ENCODE results near the gene FOXD1. TPM values are rescaled to one million over a fixed set of nuclear protein-coding genes. Genes with fewer than 3 reads are reported as not detected.

The FOXD1 gene
- total and polyA plus RNA-seq, 9 of the 15 experiments (the other 6 are each of a cell fraction or from before 2014, with no cell fraction given) = 0.03 to 0.40 (median 0.10) TPM; not detected in 4

- ATAC-seq (no peak), FAIRE-seq (no peak), DNase-seq (ENCODE audit: extremely low read depth in 1 of 4, low spot score in 3 of 4) (no peak)
- Histone ChIP-seq H3K36me3 (ENCODE audit: control insufficient read depth, insufficient read depth, low read length) (no peaks in the 10 kb centered on the region), H3K27ac (ENCODE audit: extremely low read depth, low read depth, low read length) (no peak overlapping the region), H3K4me3 (no peak overlapping the region), H3K9ac (ENCODE audit: insufficient read depth in 1 of 2, low read depth in 2 of 2, low read length in 2 of 2) (no peak overlapping the region), H3K4me2 (ENCODE audit: insufficient read depth, low read length) (no peak overlapping the region), H3K9me3 (replicated peaks; ENCODE audit: control insufficient read depth, insufficient read depth, low read depth, low read length) (no peaks in the 10 kb centered on the region; the same call in 1 of the 2 replicates), H3K4me1 (replicated peaks in 1 of 2; ENCODE audit: control insufficient read depth in 2 of 2, insufficient read depth in 2 of 2, low read length in 2 of 2) (peaks cover 5 to 36% of the 10 kb centered on the region in 2 experiments; a peak in 3 of 5 replicates), H3K27me3 (ENCODE audit: control insufficient read depth in 2 of 2, insufficient read depth in 2 of 2, low read length in 2 of 2) (peaks cover 43 to 52% of the 10 kb centered on the region in 2 experiments), H3K9me1 (ENCODE audit: control insufficient read depth, insufficient read depth, low read length) (no peaks in the 10 kb centered on the region), H3K79me2 (ENCODE audit: control insufficient read depth, insufficient read depth, low read length) (no peaks in the 10 kb centered on the region), H2AFZ (ENCODE audit: low read depth, low read length) (no peak overlapping the region), H4K20me1 (replicated peaks; ENCODE audit: control insufficient read depth, insufficient read depth, low read length) (peaks cover 3% of the 10 kb centered on the region; the same call in 1 of the 2 replicates)
- WGBS (ENCODE audit: insufficient coverage, low coverage, missing lambda C conversion rate) = 27% methylated on average over 7 of the region's 7 CpGs
- ChIA-PET POLR2A (no interaction called here), CTCF (ENCODE audit: low intra/inter-chr PET ratio) (no interaction called here)
- BruUV-seq (replicated peaks) = no TSS peak
- intact Hi-C loops (cut with micrococcal nuclease) (loop anchor here (5.0 kb wide), 4 partner anchors 47 to 368 kb away; partner anchors contain the start of gene BTF3), in situ Hi-C loops (cut with MboI) (no loop called here)
- TF ChIP-seq CBX2 (IDR thresholded peaks at IDR 0.05; ENCODE audit: insufficient read depth, low read length, poor library complexity, severe bottlenecking) (peak; percentile 93), ZFP36 (IDR thresholded peaks at IDR 0.05; ENCODE audit: low read depth, low read length, partially characterized antibody) (peak; percentile 35), MCM2 (IDR thresholded peaks at IDR 0.05; ENCODE audit: low read depth) (no peak), PKNOX1 (IDR thresholded peaks at IDR 0.05) (0 out of 2 replicates have a peak, but pooled peaks have one; percentile 5)
Measured at GRCh38 chr5:73450137-73450536, 1.6 kb upstream of the FOXD1 start.

All from K562 (cell line).